Liver (tissue), 3 donors: Measurements from ENCODE around the gene OSBPL9.
"Not testable (repeated sequence)": the region's sequence is repeated elsewhere in the genome, so short reads cannot be mapped to it uniquely, and the experiment has no call there.

Experiments
- ATF3 ChIP-seq: IDR thresholded peaks from 2 replicates; pipeline ENCODE4 v1.6.1; 2016; ENCODE audit warnings: antibody characterized with exemption
- CTCF ChIP-seq: fragments of 150-350 bp; IDR thresholded peaks from 2 replicates; pipeline ENCODE4 v1.5.1; 2017; ENCODE audit warnings: improper control_type of control experiment, low read depth, low read length; ENCODE audit not compliant: missing input control
- SP1 ChIP-seq: IDR thresholded peaks from 2 replicates; pipeline ENCODE4 v1.6.1; 2018; ENCODE audit warnings: antibody characterized with exemption, mild to moderate bottlenecking
- YY1 ChIP-seq: IDR thresholded peaks from 2 replicates; pipeline ENCODE4 v1.6.1; 2016; ENCODE audit warnings: antibody characterized with exemption, mild to moderate bottlenecking
- donor health status: healthy.
- donor health status: healthy.

DNA sequence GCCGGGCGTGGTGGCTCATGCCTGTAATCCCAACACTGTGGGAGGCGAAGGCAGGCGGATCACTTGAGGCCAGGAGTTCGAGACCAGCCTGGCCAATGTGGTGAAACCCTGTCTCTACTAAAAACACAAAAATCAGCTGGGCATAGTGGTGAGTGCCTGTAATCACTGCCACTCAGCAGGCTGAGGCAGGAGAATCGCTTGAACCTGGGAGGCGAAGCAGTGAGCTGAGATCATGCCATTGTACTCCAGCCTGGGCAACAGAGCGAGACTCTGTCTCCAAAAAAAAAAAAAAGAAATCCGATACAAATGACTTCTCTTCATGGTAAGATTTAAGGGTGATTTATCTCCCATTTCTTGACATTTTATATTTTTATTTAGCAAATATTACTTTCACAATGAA lies 202.1 kb downstream of the OSBPL9 start:
- not testable (repeated sequence) for TF ChIP-seq CTCF, ATF3, YY1, SP1
